GM12864 (cell line): ENCODE measurements around the gene EYS.
"Not testable (repeated sequence)": the region's sequence is repeated elsewhere in the genome, so short reads cannot be mapped to it uniquely, and the experiment has no call there.

ENCODE experiments used
- DNase-seq: peaks from one replicate; pipeline ENCODE4 v3.0.0-alpha.2; 2011; ENCODE audit warnings: low read depth
- H3K4me3 ChIP-seq: 2 replicates; pipeline ENCODE4 v1.5.1; 2011; ENCODE audit warnings: mild to moderate bottlenecking, low read depth, low read length, control low read depth
- TF ChIP-seq, protein P1 (sequence below): IDR thresholded peaks from 2 replicates; pipeline ENCODE4 v1.5.1; 2011; ENCODE audit warnings: low read depth, mild to moderate bottlenecking, moderate library complexity, low read length, control low read depth, inconsistent platforms; ENCODE audit errors: missing control alignments

The EYS gene

DNA sequence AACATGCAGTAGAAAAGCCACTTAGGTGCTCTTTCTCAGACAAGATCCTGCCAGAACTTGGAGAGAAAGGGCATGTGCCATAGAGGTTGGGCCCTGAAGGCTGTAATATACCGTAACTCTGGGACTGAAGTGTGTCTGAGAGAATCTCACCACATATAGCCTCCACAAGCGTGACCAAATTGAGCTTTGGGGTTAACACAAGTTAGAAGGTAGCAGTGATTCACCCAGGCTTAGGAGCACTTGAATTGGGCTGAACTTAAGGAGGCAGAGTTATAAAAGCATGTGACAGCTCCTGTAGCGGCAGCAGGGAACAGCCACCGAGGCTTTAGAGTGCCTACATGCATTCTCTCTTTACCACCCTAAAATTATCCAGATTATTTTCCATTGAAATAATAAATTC lies 1709.8 kb downstream of the EYS start:
- TF ChIP-seq, protein P1, sequence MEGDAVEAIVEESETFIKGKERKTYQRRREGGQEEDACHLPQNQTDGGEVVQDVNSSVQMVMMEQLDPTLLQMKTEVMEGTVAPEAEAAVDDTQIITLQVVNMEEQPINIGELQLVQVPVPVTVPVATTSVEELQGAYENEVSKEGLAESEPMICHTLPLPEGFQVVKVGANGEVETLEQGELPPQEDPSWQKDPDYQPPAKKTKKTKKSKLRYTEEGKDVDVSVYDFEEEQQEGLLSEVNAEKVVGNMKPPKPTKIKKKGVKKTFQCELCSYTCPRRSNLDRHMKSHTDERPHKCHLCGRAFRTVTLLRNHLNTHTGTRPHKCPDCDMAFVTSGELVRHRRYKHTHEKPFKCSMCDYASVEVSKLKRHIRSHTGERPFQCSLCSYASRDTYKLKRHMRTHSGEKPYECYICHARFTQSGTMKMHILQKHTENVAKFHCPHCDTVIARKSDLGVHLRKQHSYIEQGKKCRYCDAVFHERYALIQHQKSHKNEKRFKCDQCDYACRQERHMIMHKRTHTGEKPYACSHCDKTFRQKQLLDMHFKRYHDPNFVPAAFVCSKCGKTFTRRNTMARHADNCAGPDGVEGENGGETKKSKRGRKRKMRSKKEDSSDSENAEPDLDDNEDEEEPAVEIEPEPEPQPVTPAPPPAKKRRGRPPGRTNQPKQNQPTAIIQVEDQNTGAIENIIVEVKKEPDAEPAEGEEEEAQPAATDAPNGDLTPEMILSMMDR: no peak
- DNase-seq: no peak
- H3K4me3 ChIP-seq: no peak overlapping the region

DNA sequence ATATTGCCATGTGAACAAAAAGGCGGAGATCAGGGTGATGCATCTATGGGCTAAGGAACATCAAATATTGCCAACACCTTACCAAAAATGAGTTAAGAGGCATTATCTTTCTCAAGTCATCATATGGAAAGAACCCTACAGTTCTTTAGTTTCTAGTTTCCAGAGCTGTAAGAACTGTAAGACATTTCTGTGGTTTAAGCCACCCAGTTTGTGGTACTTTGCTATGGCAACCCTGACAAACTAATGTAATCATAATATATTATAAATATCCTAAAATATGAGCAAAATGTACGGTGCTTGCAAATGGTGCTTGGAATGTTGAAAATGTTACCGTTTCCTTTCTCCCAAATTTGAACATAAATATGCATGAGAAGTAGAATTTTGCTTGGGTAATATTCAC lies 1721.8 kb downstream of the EYS start:
- no peak overlapping the region for H3K4me3 ChIP-seq
- TF ChIP-seq, protein P1: no peak
- DNase-seq: no peak

DNA sequence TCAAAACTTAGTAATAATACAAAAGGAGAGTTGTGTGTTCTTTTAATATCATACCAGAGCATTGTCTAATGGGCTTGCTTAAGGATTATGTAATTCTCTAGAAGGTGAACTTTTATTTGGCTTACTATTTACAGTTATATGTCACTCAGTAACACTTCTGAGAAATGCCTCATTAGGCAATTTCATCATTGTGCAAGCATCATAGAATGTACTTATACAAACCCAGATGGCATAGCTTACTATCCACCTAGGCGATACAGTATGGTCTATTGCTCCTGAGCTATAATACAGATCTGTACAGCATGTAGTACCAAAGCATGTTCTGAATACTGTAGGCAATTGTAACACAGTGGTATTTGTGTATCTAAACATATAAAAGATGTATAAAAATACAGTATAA lies 1731.3 kb downstream of the EYS start:
- no peak overlapping the region for H3K4me3 ChIP-seq
- TF ChIP-seq, protein P1: no peak

DNA sequence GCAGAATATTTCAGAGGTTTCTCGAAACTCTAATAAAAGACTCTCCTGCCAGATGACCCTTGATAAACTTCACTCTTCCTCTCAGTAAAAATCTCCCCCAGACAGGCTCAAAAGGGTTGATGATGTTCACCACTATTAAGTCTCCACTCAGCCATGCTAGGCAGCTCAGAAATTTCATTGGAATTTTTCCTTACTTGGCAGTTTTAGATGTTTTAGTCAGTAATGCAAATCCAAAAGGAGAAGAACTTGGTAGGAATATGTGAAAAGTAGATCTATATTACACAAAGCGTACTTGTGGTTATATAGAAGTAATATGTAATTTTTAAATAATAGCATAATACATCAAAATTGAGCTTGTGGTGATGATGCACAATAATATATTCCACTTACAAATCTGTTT lies 1738.4 kb downstream of the EYS start:
- no peak for DNase-seq
- no peak overlapping the region for H3K4me3 ChIP-seq
- TF ChIP-seq, protein P1: no peak

More for the DNA sequence above, 1731.3 kb downstream of the EYS start:
- DNase-seq: no peak

DNA sequence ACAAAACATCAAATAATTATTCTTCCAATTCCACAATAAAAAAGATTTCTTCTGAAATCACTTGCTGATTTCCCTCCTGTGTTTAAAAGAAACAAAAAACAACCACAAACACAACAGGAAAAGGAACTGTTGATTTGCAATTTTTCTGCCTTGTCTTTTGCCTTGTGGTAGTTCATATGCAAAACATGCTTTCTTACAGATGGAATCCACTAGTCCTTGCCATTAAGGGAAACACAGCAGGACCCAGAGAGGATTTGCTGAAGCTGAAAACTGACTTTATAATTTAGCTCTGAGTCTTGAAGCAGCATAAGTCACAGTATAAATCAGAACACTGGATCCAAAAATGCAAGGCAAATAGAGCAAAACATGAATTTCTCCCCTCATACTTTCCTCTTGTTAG lies 1742.7 kb downstream of the EYS start:
- TF ChIP-seq, protein P1: no peak
- no peak for DNase-seq
- no peak overlapping the region for H3K4me3 ChIP-seq

DNA sequence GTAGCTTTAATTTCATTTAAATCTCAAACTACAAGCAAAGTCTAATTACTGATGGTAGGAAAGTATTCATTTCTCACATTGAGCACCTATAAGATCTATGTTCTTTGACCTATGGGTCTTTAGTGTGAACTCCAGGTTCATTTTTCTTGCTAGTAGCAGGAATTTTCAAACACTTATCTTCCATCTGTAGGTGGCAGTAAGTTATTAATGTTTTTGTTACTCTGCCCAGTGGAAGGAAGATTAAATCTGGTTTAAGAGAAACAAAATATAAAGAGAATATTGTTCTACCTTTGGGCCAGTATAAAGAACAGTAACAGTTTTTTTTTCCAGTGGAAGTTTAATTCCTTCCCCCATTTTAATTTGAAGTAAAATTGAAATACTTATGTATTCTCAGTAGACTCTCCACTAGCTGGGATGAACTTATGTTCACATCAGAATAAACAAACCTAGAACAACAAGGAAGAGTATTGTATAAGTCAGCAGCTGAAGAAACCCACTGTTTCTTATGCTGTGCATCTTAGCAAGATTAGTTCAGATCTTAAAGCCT lies 1743.2 kb downstream of the EYS start:
- no peak for DNase-seq
- no peak overlapping the region for H3K4me3 ChIP-seq

DNA sequence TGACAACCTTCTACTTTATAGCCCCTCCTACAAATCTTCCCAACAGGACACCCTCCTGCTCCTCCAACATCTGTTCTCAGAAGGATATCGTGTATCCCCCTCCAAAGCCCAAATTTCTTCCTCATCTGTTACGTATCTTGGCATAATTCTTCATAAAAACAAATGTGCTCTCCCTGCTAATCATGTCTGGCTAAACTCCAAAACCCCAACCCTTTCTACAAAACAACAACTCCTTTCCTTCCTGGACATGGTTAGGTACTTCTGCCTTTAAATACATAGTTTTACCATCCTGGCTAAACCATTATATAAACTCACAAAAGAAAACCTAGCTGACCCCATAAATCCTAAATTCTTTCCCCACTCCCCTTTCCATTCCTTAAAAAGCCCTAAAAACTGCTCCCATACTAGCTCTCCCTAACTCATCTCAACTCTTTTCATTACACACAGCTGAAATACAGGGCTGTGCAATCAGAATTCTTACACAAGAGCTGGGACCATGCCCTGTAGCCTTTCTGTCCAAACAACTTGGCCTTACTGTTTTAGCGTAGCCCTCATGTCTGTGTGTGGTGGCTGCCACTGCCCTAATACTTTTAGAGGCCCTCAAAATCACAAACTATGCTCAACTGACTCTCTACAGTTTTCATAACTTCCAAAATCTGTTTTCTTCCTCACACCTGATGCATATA lies 1753.5 kb downstream of the EYS start:
- H3K4me3 ChIP-seq, DNase-seq: not testable (repeated sequence)

More for the DNA sequence above, 1743.2 kb downstream of the EYS start:
- TF ChIP-seq, protein P1: no peak
